Hair follicular keratinocyte (primary cell): ENCODE results near the gene HDAC1. TPM values are rescaled to one million over a fixed set of nuclear protein-coding genes. Genes with fewer than 3 reads are reported as not detected.

Source experiments
- total RNA-seq: library from RNA; depleted of rRNA; stranded (reverse); fragments of >200 nt; gene quantifications from 2 replicates; pipeline ENCODE4 v1.2.3, GENCODE V29; 2015

HDAC1 gene
- 70.8 and 91.0 TPM in 2 replicates for total RNA-seq

GRCh38 chr1:32291708-32292538, at the start of gene HDAC1:
TSS of gene HDAC1 (plus strand) at chr1:32292083. CDS start at chr1:32292170, 87 bp downstream.

GRCh38 chr1:32246888-32247273, 45.0 kb upstream of the HDAC1 start, which contains the start of gene FAM167B:
TSS of gene FAM167B (plus strand) at chr1:32247222. CDS start at chr1:32247422, 200 bp downstream.

GRCh38 chr1:32250893-32251716, 40.8 kb upstream of the HDAC1 start, which contains the start of gene LCK:
TSS of gene LCK (plus strand) at chr1:32251265. CDS start at chr1:32274330, 23,065 bp downstream.

GRCh38 chr1:32335790-32336590, 44.1 kb downstream of the HDAC1 start, which contains the start of gene MARCKSL1:
TSS of gene MARCKSL1 (minus strand) at chr1:32336233. CDS start at chr1:32336033, 200 bp downstream.

GRCh38 chr1:32362474-32363313, 70.8 kb downstream of the HDAC1 start, which contains the start of the genes FAM229A and TSSK3:
TSS of gene FAM229A (minus strand) at chr1:32362485. CDS start at chr1:32362091, 394 bp downstream.
TSS of gene TSSK3 (plus strand) at chr1:32362539. CDS start at chr1:32362702, 163 bp downstream.

Other genes starting within 250 kb of the HDAC1 start
- gene TMEM39B, start 219.1 kb upstream of the HDAC1 start, total RNA-seq, result 5.2 and 6.1 TPM in 2 replicates
- 37.1 and 43.7 TPM in 2 replicates for gene KPNA6, start 184.0 kb upstream of the HDAC1 start, total RNA-seq
- gene TXLNA, start 112.4 kb upstream of the HDAC1 start, total RNA-seq, result 44.2 and 46.2 TPM in 2 replicates
- 9.0 and 10.8 TPM in 2 replicates for gene CCDC28B, start 91.5 kb upstream of the HDAC1 start, total RNA-seq
- 0.94 and 4.3 TPM in 2 replicates for gene IQCC, start 86.4 kb upstream of the HDAC1 start, total RNA-seq
- not detected in 2 replicates for gene DCDC2B, start 83.0 kb upstream of the HDAC1 start, total RNA-seq
- gene TMEM234, start 69.7 kb upstream of the HDAC1 start, total RNA-seq, result 7.2 and 13.5 TPM in 2 replicates
- 421 and 448 TPM in 2 replicates for gene EIF3I, start 69.7 kb upstream of the HDAC1 start, total RNA-seq
- gene FAM167B, start 44.9 kb upstream of the HDAC1 start, total RNA-seq, result not detected in 2 replicates
- 0.84 and 0.86 TPM in 2 replicates for gene LCK, start 40.8 kb upstream of the HDAC1 start, total RNA-seq
- gene MARCKSL1, start 44.1 kb downstream of the HDAC1 start, total RNA-seq, result 11.9 and 18.0 TPM in 2 replicates
- 1.2 and 1.5 TPM in 2 replicates for gene FAM229A, start 70.4 kb downstream of the HDAC1 start, total RNA-seq
- gene TSSK3, start 70.5 kb downstream of the HDAC1 start, total RNA-seq, result not detected in 2 replicates
- 34.3 and 51.9 TPM in 2 replicates for gene BSDC1, start 102.4 kb downstream of the HDAC1 start, total RNA-seq
- gene ZBTB8B, start 173.0 kb downstream of the HDAC1 start, total RNA-seq, result not detected in 2 replicates
- 4.1 and 4.9 TPM in 2 replicates for gene ZBTB8A, start 247.3 kb downstream of the HDAC1 start, total RNA-seq